Measurements from ENCODE around the gene DRC7. TPM values are rescaled to one million over a fixed set of nuclear protein-coding genes. Genes with fewer than 3 reads are reported as not detected.

The DRC7 gene
- total and polyA plus RNA-seq, 4 donors = 0.06 to 1.8 (median 0.08) TPM; not detected in 1

GRCh38 chr16:57652695-57653471 is 41.7 kb upstream of the DRC7 start:
- no peaks in the 10 kb centered on the region for H3K4me1 ChIP-seq (ENCODE audit: control insufficient read depth in 4 of 4, insufficient read depth in 4 of 4, low read length in 3 of 4)
- H3K27ac ChIP-seq (ENCODE audit: low read depth in 1 of 2, low read length in 2 of 2) = no peak overlapping the region
- WGBS = 95% methylated on average over 23 of the region's 23 CpGs
- no peak for DNase-seq (ENCODE audit: low spot score)
- no peaks in the 10 kb centered on the region for H3K9me3 ChIP-seq (ENCODE audit: control insufficient read depth in 4 of 4, low read length in 3 of 4)
- H3K4me3 ChIP-seq (ENCODE audit: low read depth in 1 of 3, low read length in 3 of 3) = no peak overlapping the region
- no peaks in the 10 kb centered on the region for H3K36me3 ChIP-seq (ENCODE audit: control insufficient read depth in 4 of 4, insufficient read depth in 3 of 4, low read depth in 1 of 4, low read length in 3 of 4)
- no peaks in the 10 kb centered on the region for H3K27me3 ChIP-seq (ENCODE audit: control insufficient read depth in 4 of 4, insufficient read depth in 4 of 4, low read length in 3 of 4)
- no peak for TF ChIP-seq ZBTB33 (IDR thresholded peaks at IDR 0.05)
- no peak for TF ChIP-seq YY1 (IDR thresholded peaks at IDR 0.05)
- no peak for TF ChIP-seq RXRA (IDR thresholded peaks at IDR 0.05)
- TF ChIP-seq ATF3 (IDR thresholded peaks at IDR 0.05) = no peak
- TF ChIP-seq SP1 (IDR thresholded peaks at IDR 0.05) = no peak
- H3K9ac ChIP-seq (ENCODE audit: low read depth in 1 of 2, low read length in 2 of 2) = no peak overlapping the region

- Histone ChIP-seq H3K36me3 (ENCODE audit: control insufficient read depth in 4 of 4, insufficient read depth in 3 of 4, low read depth in 1 of 4, low read length in 3 of 4) (no peaks in the 10 kb centered on the region), H3K27me3 (ENCODE audit: control insufficient read depth in 4 of 4, insufficient read depth in 4 of 4, low read length in 3 of 4) (no peaks in the 10 kb centered on the region), H3K4me1 (ENCODE audit: control insufficient read depth in 4 of 4, insufficient read depth in 4 of 4, low read length in 3 of 4) (no peaks in the 10 kb centered on the region), H3K9ac (ENCODE audit: low read depth in 1 of 2, low read length in 2 of 2) (no peak overlapping the region), H3K27ac (ENCODE audit: low read depth in 1 of 2, low read length in 2 of 2) (no peak overlapping the region), H3K9me3 (ENCODE audit: control insufficient read depth in 4 of 4, low read length in 3 of 4) (no peaks in the 10 kb centered on the region), H3K4me3 (ENCODE audit: low read depth in 1 of 3, low read length in 3 of 3) (no peak overlapping the region)
- TF ChIP-seq JUND (IDR thresholded peaks at IDR 0.05) (no peak), GABPA (IDR thresholded peaks at IDR 0.05 in 1 of 2, conservative IDR thresholded peaks at IDR 0.05 in 1 of 2) (no peak), TAF1 (conservative IDR thresholded peaks at IDR 0.05) (no peak), NR2F2 (IDR thresholded peaks at IDR 0.05) (peak; percentile 66), RXRA (IDR thresholded peaks at IDR 0.05) (no peak), ATF3 (IDR thresholded peaks at IDR 0.05) (no peak)
- no peak for DNase-seq (ENCODE audit: low spot score)
- 75% methylated on average over 16 of the region's 16 CpGs for WGBS
Observed at GRCh38 chr16:57653936-57654335, 40.7 kb upstream of the DRC7 start.

GRCh38 chr16:57656342-57656955 is 38.2 kb upstream of the DRC7 start:
- Histone ChIP-seq H3K9ac (ENCODE audit: low read depth in 1 of 2, low read length in 2 of 2) (no peak overlapping the region), H3K36me3 (ENCODE audit: control insufficient read depth in 4 of 4, insufficient read depth in 3 of 4, low read depth in 1 of 4, low read length in 3 of 4) (no peaks in the 10 kb centered on the region), H3K4me3 (ENCODE audit: low read depth in 1 of 3, low read length in 3 of 3) (no peak overlapping the region), H3K27me3 (ENCODE audit: control insufficient read depth in 4 of 4, insufficient read depth in 4 of 4, low read length in 3 of 4) (no peaks in the 10 kb centered on the region), H3K9me3 (ENCODE audit: control insufficient read depth in 4 of 4, low read length in 3 of 4) (no peaks in the 10 kb centered on the region), H3K27ac (ENCODE audit: low read depth in 1 of 2, low read length in 2 of 2) (no peak overlapping the region), H3K4me1 (ENCODE audit: control insufficient read depth in 4 of 4, insufficient read depth in 4 of 4, low read length in 3 of 4) (no peaks in the 10 kb centered on the region)
- DNase-seq (ENCODE audit: low spot score) = no peak
- 90% methylated on average over 11 of the region's 11 CpGs for whole genome bisulfite sequencing
- TF ChIP-seq MAX (IDR thresholded peaks at IDR 0.05) = no peak
- no peak for TF ChIP-seq GABPA (IDR thresholded peaks at IDR 0.05 in 1 of 2, conservative IDR thresholded peaks at IDR 0.05 in 1 of 2)
- TF ChIP-seq TAF1 (conservative IDR thresholded peaks at IDR 0.05) = no peak
- TF ChIP-seq RXRA (IDR thresholded peaks at IDR 0.05) = no peak
- no peak for TF ChIP-seq HNF4G (IDR thresholded peaks at IDR 0.05)
- TF ChIP-seq CTCF (IDR thresholded peaks at IDR 0.05; ENCODE audit: low read depth, low read length, missing input control) = no peak
- no peak for TF ChIP-seq YY1 (IDR thresholded peaks at IDR 0.05)
- TF ChIP-seq HNF4A (conservative IDR thresholded peaks at IDR 0.05) = no peak
- TF ChIP-seq EGR1 (IDR thresholded peaks at IDR 0.05; ENCODE audit: low read depth in 2 of 2) = no peak
- no peak for TF ChIP-seq REST (IDR thresholded peaks at IDR 0.05)
- no peak for TF ChIP-seq ZBTB33 (IDR thresholded peaks at IDR 0.05)
